Measurements from ENCODE around the gene PRKAR2A.
"Not testable (repeated sequence)": the region's sequence is repeated elsewhere in the genome, so short reads cannot be mapped to it uniquely, and the experiment has no call there.

Gene PRKAR2A

DNA sequence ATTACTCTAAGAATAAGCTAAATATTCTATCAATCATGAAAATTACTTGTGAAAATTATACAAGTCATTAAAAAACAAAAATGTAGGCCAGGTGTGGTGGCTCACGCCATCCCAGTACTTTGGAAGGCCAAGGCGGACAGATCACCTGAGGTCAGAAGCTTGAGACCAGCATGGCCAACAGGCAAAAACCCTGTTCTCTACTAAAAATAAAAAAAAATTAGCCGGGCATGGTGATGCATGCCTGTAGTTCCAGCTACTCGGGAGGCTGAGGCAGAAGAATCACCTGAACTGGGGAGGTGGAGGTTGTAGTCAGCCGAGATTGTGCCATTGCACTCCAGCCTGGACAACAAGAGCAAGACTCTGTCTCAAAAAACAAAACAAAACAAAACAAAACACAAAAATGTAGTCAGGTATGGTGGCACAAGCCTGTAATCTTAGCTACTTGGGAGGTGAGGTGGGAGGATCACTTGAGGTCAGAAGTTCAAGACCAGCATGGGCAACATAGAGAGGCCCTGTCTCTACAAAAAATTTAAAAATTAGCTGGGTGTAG lies 87.6 kb downstream of the PRKAR2A start:
- H3K4me1 ChIP-seq (ENCODE audit: control insufficient read depth, insufficient read depth, low read length); H3K9me3 ChIP-seq (ENCODE audit: control insufficient read depth, insufficient read depth, low read depth, low read length); H3K4me3 ChIP-seq (ENCODE audit: low read depth, low read length); POLR2A ChIA-PET; H3K27ac ChIP-seq (ENCODE audit: extremely low read depth, low read depth, low read length): not testable (repeated sequence)
- peaks cover 0 to 15% of the 10 kb centered on the region in 2 experiments; a peak in 2 of 3 replicates for H3K36me3 ChIP-seq (ENCODE audit: control insufficient read depth in 2 of 2, insufficient read depth in 1 of 2, low read length in 2 of 2)
- CTCF ChIA-PET, result interaction anchor here (0.7 to 0.8 kb wide), 3 partner anchors 20 to 100 kb away, joined by 3 to 4 read pairs (median 3); no protein-coding TSS in a partner anchor

DNA sequence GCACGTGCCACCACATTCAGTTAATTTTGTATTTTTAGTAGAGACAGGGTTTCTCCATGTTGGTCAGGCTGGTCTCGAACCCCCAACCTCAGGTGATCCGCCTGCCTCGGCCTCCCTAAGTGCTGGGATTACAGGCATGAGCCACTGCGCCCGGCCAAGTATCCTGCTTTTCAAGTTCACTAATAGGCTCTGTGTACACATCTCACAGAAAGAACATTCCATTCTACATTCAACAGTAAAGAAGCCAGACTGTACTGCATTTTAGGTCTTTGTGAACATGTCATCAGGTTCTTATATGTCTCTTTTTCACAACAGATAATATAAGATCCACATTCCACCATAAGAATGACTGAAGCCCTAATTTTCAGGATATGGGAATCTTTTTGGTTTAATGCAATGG lies 88.1 kb downstream of the PRKAR2A start:
- H3K27ac ChIP-seq (ENCODE audit: extremely low read depth, low read depth, low read length); H3K4me3 ChIP-seq (ENCODE audit: low read depth, low read length); H3K9me3 ChIP-seq (ENCODE audit: control insufficient read depth, insufficient read depth, low read depth, low read length); H3K4me1 ChIP-seq (ENCODE audit: control insufficient read depth, insufficient read depth, low read length); H3K36me3 ChIP-seq (ENCODE audit: control insufficient read depth in 2 of 2, insufficient read depth in 1 of 2, low read length in 2 of 2); POLR2A ChIA-PET: not testable (repeated sequence)
- CTCF ChIA-PET, result interaction anchor here (0.7 to 0.8 kb wide), 2 partner anchors 19 to 62 kb away, joined by 3 to 4 read pairs; no protein-coding TSS in a partner anchor

DNA sequence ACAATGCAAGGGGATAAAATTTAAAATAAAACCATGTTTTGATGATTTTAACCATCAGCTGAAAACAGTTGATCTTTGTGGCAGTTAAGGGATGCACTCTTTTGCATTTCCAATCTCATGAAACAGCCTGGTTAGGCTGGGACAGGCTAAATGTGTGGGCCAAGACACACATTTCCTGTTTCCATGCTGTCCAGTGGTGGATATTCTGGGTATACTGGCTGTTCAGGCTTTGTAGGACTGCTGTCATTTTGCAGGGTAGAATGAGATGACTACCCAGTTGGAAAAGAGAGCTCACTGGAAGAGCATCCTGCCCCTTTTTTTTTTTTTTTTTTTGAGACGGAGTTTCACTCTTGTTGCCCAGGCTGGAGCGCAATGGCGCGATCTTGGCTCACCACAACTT lies 88.6 kb downstream of the PRKAR2A start:
- H3K27ac ChIP-seq (ENCODE audit: extremely low read depth, low read depth, low read length), result no peak overlapping the region
- H3K9me3 ChIP-seq (ENCODE audit: control insufficient read depth, insufficient read depth, low read depth, low read length), result no peaks in the 10 kb centered on the region
- H3K36me3 ChIP-seq (ENCODE audit: control insufficient read depth in 2 of 2, insufficient read depth in 1 of 2, low read length in 2 of 2), result peaks cover 0 to 5% of the 10 kb centered on the region in 2 experiments; a peak in 2 of 3 replicates
- no peak for TF ChIP-seq ZNF112 (tag by site-specific recombination; IDR thresholded peaks at IDR 0.05)
- TF ChIP-seq ZNF510 (tag by site-specific recombination; IDR thresholded peaks at IDR 0.05; ENCODE audit: insufficient replicate concordance), result no peak
- no peak for TF ChIP-seq ZNF521 (tag by site-specific recombination; IDR thresholded peaks at IDR 0.05)
- no peak for TF ChIP-seq ZSCAN16 (tag by site-specific recombination; IDR thresholded peaks at IDR 0.05)
- no peak for TF ChIP-seq ZNF341 (tag by site-specific recombination; IDR thresholded peaks at IDR 0.05; ENCODE audit: low read depth)
- TF ChIP-seq, protein P1, sequence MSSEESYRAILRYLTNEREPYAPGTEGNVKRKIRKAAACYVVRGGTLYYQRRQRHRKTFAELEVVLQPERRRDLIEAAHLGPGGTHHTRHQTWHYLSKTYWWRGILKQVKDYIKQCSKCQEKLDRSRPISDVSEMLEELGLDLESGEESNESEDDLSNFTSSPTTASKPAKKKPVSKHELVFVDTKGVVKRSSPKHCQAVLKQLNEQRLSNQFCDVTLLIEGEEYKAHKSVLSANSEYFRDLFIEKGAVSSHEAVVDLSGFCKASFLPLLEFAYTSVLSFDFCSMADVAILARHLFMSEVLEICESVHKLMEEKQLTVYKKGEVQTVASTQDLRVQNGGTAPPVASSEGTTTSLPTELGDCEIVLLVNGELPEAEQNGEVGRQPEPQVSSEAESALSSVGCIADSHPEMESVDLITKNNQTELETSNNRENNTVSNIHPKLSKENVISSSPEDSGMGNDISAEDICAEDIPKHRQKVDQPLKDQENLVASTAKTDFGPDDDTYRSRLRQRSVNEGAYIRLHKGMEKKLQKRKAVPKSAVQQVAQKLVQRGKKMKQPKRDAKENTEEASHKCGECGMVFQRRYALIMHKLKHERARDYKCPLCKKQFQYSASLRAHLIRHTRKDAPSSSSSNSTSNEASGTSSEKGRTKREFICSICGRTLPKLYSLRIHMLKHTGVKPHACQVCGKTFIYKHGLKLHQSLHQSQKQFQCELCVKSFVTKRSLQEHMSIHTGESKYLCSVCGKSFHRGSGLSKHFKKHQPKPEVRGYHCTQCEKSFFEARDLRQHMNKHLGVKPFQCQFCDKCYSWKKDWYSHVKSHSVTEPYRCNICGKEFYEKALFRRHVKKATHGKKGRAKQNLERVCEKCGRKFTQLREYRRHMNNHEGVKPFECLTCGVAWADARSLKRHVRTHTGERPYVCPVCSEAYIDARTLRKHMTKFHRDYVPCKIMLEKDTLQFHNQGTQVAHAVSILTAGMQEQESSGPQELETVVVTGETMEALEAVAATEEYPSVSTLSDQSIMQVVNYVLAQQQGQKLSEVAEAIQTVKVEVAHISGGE (tag by site-specific recombination; conservative IDR thresholded peaks at IDR 0.05; ENCODE audit: low read depth), result no peak
- no peak for TF ChIP-seq ZNF138 (tag by site-specific recombination; IDR thresholded peaks at IDR 0.05; ENCODE audit: borderline replicate concordance)
- TF ChIP-seq ZNF19 (tag by site-specific recombination; IDR thresholded peaks at IDR 0.05; ENCODE audit: low read depth), result no peak
- no peak for TF ChIP-seq ZNF174 (tag by site-specific recombination; IDR thresholded peaks at IDR 0.05)
- TF ChIP-seq ZIC2 (tag by site-specific recombination; IDR thresholded peaks at IDR 0.05), result no peak
- TF ChIP-seq, protein P2, sequence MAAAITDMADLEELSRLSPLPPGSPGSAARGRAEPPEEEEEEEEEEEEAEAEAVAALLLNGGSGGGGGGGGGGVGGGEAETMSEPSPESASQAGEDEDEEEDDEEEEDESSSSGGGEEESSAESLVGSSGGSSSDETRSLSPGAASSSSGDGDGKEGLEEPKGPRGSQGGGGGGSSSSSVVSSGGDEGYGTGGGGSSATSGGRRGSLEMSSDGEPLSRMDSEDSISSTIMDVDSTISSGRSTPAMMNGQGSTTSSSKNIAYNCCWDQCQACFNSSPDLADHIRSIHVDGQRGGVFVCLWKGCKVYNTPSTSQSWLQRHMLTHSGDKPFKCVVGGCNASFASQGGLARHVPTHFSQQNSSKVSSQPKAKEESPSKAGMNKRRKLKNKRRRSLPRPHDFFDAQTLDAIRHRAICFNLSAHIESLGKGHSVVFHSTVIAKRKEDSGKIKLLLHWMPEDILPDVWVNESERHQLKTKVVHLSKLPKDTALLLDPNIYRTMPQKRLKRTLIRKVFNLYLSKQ (tag by site-specific recombination; IDR thresholded peaks at IDR 0.05; ENCODE audit: borderline replicate concordance), result no peak
- TF ChIP-seq ZBTB17 (tag by site-specific recombination; IDR thresholded peaks at IDR 0.05), result no peak
- no peak for TF ChIP-seq OSR2 (tag by site-specific recombination; IDR thresholded peaks at IDR 0.05)
- TF ChIP-seq, protein P3, sequence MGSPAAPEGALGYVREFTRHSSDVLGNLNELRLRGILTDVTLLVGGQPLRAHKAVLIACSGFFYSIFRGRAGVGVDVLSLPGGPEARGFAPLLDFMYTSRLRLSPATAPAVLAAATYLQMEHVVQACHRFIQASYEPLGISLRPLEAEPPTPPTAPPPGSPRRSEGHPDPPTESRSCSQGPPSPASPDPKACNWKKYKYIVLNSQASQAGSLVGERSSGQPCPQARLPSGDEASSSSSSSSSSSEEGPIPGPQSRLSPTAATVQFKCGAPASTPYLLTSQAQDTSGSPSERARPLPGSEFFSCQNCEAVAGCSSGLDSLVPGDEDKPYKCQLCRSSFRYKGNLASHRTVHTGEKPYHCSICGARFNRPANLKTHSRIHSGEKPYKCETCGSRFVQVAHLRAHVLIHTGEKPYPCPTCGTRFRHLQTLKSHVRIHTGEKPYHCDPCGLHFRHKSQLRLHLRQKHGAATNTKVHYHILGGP (tag by site-specific recombination; IDR thresholded peaks at IDR 0.05), result no peak
- TF ChIP-seq ZNF626 (tag by site-specific recombination; IDR thresholded peaks at IDR 0.05), result no peak
- TF ChIP-seq ZBTB8A (tag by site-specific recombination; IDR thresholded peaks at IDR 0.05), result no peak
- no peaks in the 10 kb centered on the region for H3K4me1 ChIP-seq (ENCODE audit: control insufficient read depth, insufficient read depth, low read length)
- H3K4me3 ChIP-seq (ENCODE audit: low read depth, low read length), result no peak overlapping the region
- ChIA-PET CTCF (no interaction called here), POLR2A (no interaction called here)

Measured in HEK293 (cell line).